ENCODE results near the gene YARS2. TPM values are rescaled to one million over a fixed set of nuclear protein-coding genes. Genes with fewer than 3 reads are reported as not detected.
A peak's percentile ranks its signal among the peaks of the same experiment; 100 is the strongest.

Gene YARS2
- total and polyA plus RNA-seq, 2 of the 13 experiments (the other 11 are each of a cell fraction or from before 2014, with no cell fraction given) = 17.9 to 39.6 TPM

GRCh38 chr12:32755051-32755653, 545 bp downstream of the YARS2 start (continued):
- TF ChIP-seq GABPA (IDR thresholded peaks at IDR 0.05; ENCODE audit: low read depth, low read length) = peak; percentile 45
- TF ChIP-seq GABPA (CRISPR knock-in tag; IDR thresholded peaks at IDR 0.05; ENCODE audit: low read depth) = peak; percentile 58
- 0 out of 2 replicates have a peak, but pooled peaks have one; percentile 2 for TF ChIP-seq ZNF572 (CRISPR knock-in tag; IDR thresholded peaks at IDR 0.05)
- peak; percentile 82 for TF ChIP-seq GABPB1 (CRISPR knock-in tag; IDR thresholded peaks at IDR 0.05)
- TF ChIP-seq, protein P1, sequence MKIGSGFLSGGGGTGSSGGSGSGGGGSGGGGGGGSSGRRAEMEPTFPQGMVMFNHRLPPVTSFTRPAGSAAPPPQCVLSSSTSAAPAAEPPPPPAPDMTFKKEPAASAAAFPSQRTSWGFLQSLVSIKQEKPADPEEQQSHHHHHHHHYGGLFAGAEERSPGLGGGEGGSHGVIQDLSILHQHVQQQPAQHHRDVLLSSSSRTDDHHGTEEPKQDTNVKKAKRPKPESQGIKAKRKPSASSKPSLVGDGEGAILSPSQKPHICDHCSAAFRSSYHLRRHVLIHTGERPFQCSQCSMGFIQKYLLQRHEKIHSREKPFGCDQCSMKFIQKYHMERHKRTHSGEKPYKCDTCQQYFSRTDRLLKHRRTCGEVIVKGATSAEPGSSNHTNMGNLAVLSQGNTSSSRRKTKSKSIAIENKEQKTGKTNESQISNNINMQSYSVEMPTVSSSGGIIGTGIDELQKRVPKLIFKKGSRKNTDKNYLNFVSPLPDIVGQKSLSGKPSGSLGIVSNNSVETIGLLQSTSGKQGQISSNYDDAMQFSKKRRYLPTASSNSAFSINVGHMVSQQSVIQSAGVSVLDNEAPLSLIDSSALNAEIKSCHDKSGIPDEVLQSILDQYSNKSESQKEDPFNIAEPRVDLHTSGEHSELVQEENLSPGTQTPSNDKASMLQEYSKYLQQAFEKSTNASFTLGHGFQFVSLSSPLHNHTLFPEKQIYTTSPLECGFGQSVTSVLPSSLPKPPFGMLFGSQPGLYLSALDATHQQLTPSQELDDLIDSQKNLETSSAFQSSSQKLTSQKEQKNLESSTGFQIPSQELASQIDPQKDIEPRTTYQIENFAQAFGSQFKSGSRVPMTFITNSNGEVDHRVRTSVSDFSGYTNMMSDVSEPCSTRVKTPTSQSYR (CRISPR knock-in tag; IDR thresholded peaks at IDR 0.05; ENCODE audit: borderline replicate concordance) = no peak
- TF ChIP-seq CBX2 (IDR thresholded peaks at IDR 0.05; ENCODE audit: low read depth, low read length) = no peak
- peak; percentile 71; the same call in 1 of the 2 replicates for TF ChIP-seq CBX2 (CRISPR knock-in tag; IDR thresholded peaks at IDR 0.05; ENCODE audit: low read depth)
- TF ChIP-seq, protein P2, sequence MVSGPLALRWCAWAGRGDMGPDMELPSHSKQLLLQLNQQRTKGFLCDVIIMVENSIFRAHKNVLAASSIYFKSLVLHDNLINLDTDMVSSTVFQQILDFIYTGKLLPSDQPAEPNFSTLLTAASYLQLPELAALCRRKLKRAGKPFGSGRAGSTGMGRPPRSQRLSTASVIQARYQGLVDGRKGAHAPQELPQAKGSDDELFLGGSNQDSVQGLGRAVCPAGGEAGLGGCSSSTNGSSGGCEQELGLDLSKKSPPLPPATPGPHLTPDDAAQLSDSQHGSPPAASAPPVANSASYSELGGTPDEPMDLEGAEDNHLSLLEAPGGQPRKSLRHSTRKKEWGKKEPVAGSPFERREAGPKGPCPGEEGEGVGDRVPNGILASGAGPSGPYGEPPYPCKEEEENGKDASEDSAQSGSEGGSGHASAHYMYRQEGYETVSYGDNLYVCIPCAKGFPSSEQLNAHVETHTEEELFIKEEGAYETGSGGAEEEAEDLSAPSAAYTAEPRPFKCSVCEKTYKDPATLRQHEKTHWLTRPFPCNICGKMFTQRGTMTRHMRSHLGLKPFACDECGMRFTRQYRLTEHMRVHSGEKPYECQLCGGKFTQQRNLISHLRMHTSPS (CRISPR knock-in tag; IDR thresholded peaks at IDR 0.05; ENCODE audit: low read depth) = 0 out of 2 replicates have a peak, but pooled peaks have one; percentile 39
- TF ChIP-seq LBX2 (CRISPR knock-in tag; IDR thresholded peaks at IDR 0.05; ENCODE audit: borderline replicate concordance) = peak; percentile 69; the same call in 1 of the 2 replicates
- no peak for TF ChIP-seq U2AF1 (optimal IDR thresholded peaks at IDR 0.05; ENCODE audit: low read depth, low read length)
- peak; percentile 12; the same call in 1 of the 2 replicates for TF ChIP-seq DMAP1 (CRISPR knock-in tag; IDR thresholded peaks at IDR 0.05)
- TF ChIP-seq ZNF3 (CRISPR knock-in tag; IDR thresholded peaks at IDR 0.05) = no peak
- no peak for TF ChIP-seq ELF4 (CRISPR knock-in tag; IDR thresholded peaks at IDR 0.05; ENCODE audit: borderline replicate concordance)
- TF ChIP-seq, protein P3, sequence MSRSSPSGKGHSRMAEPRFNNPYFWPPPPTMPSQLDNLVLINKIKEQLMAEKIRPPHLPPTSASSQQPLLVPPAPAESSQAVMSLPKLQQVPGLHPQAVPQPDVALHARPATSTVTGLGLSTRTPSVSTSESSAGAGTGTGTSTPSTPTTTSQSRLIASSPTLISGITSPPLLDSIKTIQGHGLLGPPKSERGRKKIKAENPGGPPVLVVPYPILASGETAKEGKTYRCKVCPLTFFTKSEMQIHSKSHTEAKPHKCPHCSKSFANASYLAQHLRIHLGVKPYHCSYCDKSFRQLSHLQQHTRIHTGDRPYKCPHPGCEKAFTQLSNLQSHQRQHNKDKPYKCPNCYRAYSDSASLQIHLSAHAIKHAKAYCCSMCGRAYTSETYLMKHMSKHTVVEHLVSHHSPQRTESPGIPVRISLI (CRISPR knock-in tag; IDR thresholded peaks at IDR 0.05; ENCODE audit: borderline replicate concordance) = peak; percentile 56; the same call in 1 of the 2 replicates
- TF ChIP-seq ZNF556 (CRISPR knock-in tag; IDR thresholded peaks at IDR 0.05; ENCODE audit: borderline replicate concordance) = peak; percentile 33; the same call in 1 of the 2 replicates
- TF ChIP-seq ZNF513 (CRISPR knock-in tag; conservative IDR thresholded peaks at IDR 0.05) = no peak
- no peak for TF ChIP-seq ZNF329 (CRISPR knock-in tag; IDR thresholded peaks at IDR 0.05; ENCODE audit: low read depth)
- peak; percentile 68; the same call in 1 of the 2 replicates for TF ChIP-seq ZC3H13 (CRISPR knock-in tag; IDR thresholded peaks at IDR 0.05)
- TF ChIP-seq ZBTB21 (CRISPR knock-in tag; IDR thresholded peaks at IDR 0.05) = no peak
- TF ChIP-seq ZNF350 (CRISPR knock-in tag; IDR thresholded peaks at IDR 0.05; ENCODE audit: borderline replicate concordance, low read depth) = peak; percentile 62; the same call in 1 of the 2 replicates
- TF ChIP-seq MTF2 (CRISPR knock-in tag; IDR thresholded peaks at IDR 0.05; ENCODE audit: borderline replicate concordance) = peak; percentile 60; the same call in 1 of the 2 replicates
- TF ChIP-seq NFKB2 (CRISPR knock-in tag; IDR thresholded peaks at IDR 0.05; ENCODE audit: borderline replicate concordance) = peak; percentile 32; the same call in 1 of the 2 replicates
- peak; percentile 36; the same call in 1 of the 2 replicates for TF ChIP-seq SALL1 (CRISPR knock-in tag; IDR thresholded peaks at IDR 0.05)

All from HepG2 (cell line).